OCI-LY3 (cell line): ENCODE data around the gene PCDHGB5.
A peak's percentile ranks its signal among the peaks of the same experiment; 100 is the strongest.
"Not testable (repeated sequence)": the region's sequence is repeated elsewhere in the genome, so short reads cannot be mapped to it uniquely, and the experiment has no call there.

ENCODE experiments used
- H2AFZ ChIP-seq: fragments of 200-600, 300-600 bp; shearing (Covaris generic); 2 replicates; pipeline ENCODE4 v1.6.0; 2014; ENCODE audit warnings: antibody characterized with exemption, low read depth, low read length
- H3K27ac ChIP-seq: fragments of 200-600, 300-600 bp; sonication (generic); 2 replicates; pipeline ENCODE4 v1.5.1; 2014; ENCODE audit warnings: mild to moderate bottlenecking, low read length, moderate library complexity, mixed read lengths
- H3K27me3 ChIP-seq: fragments of 200-600, 300-600 bp; sonication (generic); 2 replicates; pipeline ENCODE4 v1.6.1; 2014; ENCODE audit warnings: low read depth, low read length, mixed read lengths
- H3K36me3 ChIP-seq: fragments of 200-600, 300-600 bp; sonication (generic); replicated peaks from 2 replicates; pipeline ENCODE3; 2014; ENCODE audit warnings: low read depth, low read length, mixed read lengths
- H3K4me1 ChIP-seq: fragments of 300-600, 200-600 bp; sonication (generic); 2 replicates; pipeline ENCODE4 v1.6.1; 2014; ENCODE audit warnings: low read length, mixed read lengths
- H3K4me2 ChIP-seq: fragments of 200-600, 300-600 bp; sonication (generic); 2 replicates; pipeline ENCODE4 v1.6.1; 2014; ENCODE audit warnings: low read length, mixed read lengths
- H3K4me3 ChIP-seq: fragments of 300-600, 200-600 bp; sonication (generic); 2 replicates; pipeline ENCODE4 v1.5.1; 2014; ENCODE audit warnings: antibody characterized with exemption, mild to moderate bottlenecking, low read length, moderate library complexity
- H3K79me2 ChIP-seq: fragments of 300-600, 200-600 bp; shearing (Covaris generic); 2 replicates; pipeline ENCODE4 v1.6.1; 2014; ENCODE audit warnings: mild to moderate bottlenecking, low read length, mixed read lengths
- H3K9ac ChIP-seq: fragments of 300-600, 200-600 bp; shearing (Covaris generic); 2 replicates; pipeline ENCODE4 v1.6.0; 2014; ENCODE audit warnings: mild to moderate bottlenecking, low read length, moderate library complexity
- H3K9me3 ChIP-seq: fragments of 200-600, 300-600 bp; shearing (Covaris generic); 2 replicates; pipeline ENCODE4 v1.6.1; 2014; ENCODE audit warnings: low read length, mixed read lengths; ENCODE audit not compliant: insufficient read depth
- H4K20me1 ChIP-seq: fragments of 200-600, 300-600 bp; sonication (generic); 2 replicates; pipeline ENCODE4 v1.6.1; 2016; ENCODE audit warnings: low read length, mixed read lengths; ENCODE audit not compliant: insufficient read depth
- EZH2phosphoT487 ChIP-seq: fragments of 200-600 bp; shearing (Covaris generic); IDR thresholded peaks from 2 replicates; pipeline ENCODE4 v1.6.1; 2018; ENCODE audit warnings: antibody characterized with exemption, mixed run types, low read depth
- TF ChIP-seq, protein P1 (sequence below): fragments of 200-600, 300-600 bp; sonication (generic); IDR thresholded peaks from 2 replicates; pipeline ENCODE4 v1.5.1; 2014; ENCODE audit warnings: antibody characterized with exemption, low read length, low read depth

Gene PCDHGB5

GRCh38 chr5:141407790-141408505 is 10.2 kb downstream of the PCDHGB5 start, which contains the start of gene PCDHGB6:
TSS of gene PCDHGB6 (plus strand) at chr5:141408021. CDS start at chr5:141408203, 182 bp downstream.
- not testable (repeated sequence) for H3K27me3 ChIP-seq, H3K27ac ChIP-seq, H3K4me2 ChIP-seq, H3K79me2 ChIP-seq, H3K4me1 ChIP-seq, H2AFZ ChIP-seq, H3K4me3 ChIP-seq, H3K9ac ChIP-seq, H4K20me1 ChIP-seq, H3K36me3 ChIP-seq, H3K9me3 ChIP-seq
- TF ChIP-seq, protein P1, sequence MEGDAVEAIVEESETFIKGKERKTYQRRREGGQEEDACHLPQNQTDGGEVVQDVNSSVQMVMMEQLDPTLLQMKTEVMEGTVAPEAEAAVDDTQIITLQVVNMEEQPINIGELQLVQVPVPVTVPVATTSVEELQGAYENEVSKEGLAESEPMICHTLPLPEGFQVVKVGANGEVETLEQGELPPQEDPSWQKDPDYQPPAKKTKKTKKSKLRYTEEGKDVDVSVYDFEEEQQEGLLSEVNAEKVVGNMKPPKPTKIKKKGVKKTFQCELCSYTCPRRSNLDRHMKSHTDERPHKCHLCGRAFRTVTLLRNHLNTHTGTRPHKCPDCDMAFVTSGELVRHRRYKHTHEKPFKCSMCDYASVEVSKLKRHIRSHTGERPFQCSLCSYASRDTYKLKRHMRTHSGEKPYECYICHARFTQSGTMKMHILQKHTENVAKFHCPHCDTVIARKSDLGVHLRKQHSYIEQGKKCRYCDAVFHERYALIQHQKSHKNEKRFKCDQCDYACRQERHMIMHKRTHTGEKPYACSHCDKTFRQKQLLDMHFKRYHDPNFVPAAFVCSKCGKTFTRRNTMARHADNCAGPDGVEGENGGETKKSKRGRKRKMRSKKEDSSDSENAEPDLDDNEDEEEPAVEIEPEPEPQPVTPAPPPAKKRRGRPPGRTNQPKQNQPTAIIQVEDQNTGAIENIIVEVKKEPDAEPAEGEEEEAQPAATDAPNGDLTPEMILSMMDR: peak; percentile 24; the same call in 1 of the 2 replicates

DNA sequence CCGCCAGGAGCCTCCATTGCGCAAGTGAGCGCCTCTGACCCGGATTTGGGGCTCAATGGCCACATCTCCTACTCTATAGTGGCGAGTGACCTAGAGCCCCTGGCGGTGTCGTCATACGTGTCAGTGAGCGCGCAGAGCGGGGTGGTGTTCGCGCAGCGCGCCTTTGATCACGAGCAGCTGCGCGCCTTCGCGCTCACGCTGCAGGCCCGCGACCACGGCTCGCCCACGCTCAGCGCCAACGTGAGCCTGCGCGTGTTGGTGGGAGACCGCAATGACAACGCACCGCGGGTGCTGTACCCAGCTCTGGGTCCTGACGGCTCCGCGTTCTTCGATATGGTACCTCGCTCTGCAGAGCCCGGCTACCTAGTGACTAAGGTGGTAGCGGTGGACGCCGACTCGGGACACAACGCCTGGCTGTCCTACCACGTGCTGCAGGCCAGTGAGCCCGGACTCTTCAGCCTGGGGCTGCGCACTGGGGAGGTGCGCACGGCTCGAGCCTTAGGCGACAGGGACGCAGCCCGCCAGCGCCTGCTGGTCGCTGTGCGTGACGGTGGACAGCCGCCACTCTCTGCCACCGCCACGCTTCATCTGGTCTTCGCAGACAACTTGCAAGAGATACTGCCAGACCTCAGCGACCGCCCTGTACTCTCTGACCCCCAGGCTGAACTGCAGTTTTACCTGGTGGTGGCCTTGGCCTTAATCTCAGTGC is 12.0 kb downstream of the PCDHGB5 start:
- H3K9me3 ChIP-seq: no peaks in the 10 kb centered on the region
- no peaks in the 10 kb centered on the region for H3K36me3 ChIP-seq
- no peak overlapping the region for H3K4me2 ChIP-seq
- H2AFZ ChIP-seq: no peak overlapping the region
- H3K27me3 ChIP-seq: no peaks in the 10 kb centered on the region
- no peaks in the 10 kb centered on the region for H3K79me2 ChIP-seq
- no peak overlapping the region for H3K9ac ChIP-seq
- TF ChIP-seq, protein P1: no peak
- no peak for TF ChIP-seq EZH2phosphoT487
- H3K4me1 ChIP-seq: no peaks in the 10 kb centered on the region
- no peak overlapping the region for H3K27ac ChIP-seq
- H3K4me3 ChIP-seq: no peak overlapping the region
- no peaks in the 10 kb centered on the region for H4K20me1 ChIP-seq

DNA sequence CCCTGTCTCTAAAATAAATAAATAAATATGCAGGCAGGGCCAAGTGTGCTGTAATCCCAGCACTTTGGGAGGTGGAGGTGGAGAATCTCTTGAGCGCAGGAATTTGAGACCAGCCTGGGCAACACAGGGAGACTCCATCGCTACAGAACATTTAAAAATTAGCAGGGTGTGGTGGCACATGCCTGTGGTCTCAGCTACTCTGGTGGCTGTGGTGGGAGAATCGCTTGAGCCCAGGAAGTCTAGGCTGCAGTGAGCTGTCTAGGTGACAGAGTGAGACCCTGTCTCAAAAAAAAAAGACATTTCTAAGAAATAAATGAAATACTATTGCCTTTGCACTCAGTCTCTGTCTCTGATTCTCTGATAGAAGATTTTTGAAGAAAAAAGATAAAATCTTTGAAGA is 13.8 kb downstream of the PCDHGB5 start:
- Histone ChIP-seq H3K27me3 (no peaks in the 10 kb centered on the region), H3K9ac (no peak overlapping the region), H2AFZ (no peak overlapping the region), H3K9me3 (no peaks in the 10 kb centered on the region), H3K4me1 (no peaks in the 10 kb centered on the region), H4K20me1 (no peaks in the 10 kb centered on the region), H3K36me3 (no peaks in the 10 kb centered on the region), H3K4me3 (no peak overlapping the region), H3K27ac (no peak overlapping the region), H3K4me2 (no peak overlapping the region), H3K79me2 (no peaks in the 10 kb centered on the region)
- TF ChIP-seq, protein P1: no peak
- TF ChIP-seq EZH2phosphoT487: no peak

DNA sequence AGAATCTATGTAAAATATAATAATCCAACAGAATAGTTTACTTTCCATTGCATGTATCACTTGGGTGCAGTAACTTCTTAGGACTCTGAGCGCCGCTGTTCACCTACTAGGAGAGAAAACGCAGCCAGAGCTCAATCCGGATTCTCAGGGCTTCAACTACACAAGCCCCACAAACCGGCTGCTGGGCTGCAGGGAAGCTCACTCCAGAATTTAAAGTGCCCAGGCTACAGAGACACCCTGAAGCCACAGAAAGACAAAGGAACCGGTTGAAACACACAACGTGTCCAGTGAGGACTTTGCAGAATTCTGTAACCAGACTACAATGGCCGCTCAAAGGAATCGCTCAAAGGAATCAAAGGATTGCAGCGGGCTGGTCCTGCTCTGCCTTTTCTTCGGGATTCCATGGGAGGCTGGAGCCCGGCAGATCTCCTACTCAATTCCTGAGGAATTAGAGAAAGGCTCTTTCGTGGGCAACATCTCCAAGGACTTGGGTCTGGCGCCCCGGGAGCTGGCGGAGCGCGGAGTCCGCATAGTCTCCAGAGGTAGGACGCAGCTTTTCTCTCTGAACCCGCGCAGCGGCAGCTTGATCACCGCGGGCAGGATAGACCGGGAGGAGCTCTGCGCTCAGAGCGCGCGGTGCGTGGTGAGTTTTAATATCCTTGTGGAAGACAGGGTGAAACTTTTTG is 15.2 kb downstream of the PCDHGB5 start, which contains the start of gene PCDHGA10:
TSS of gene PCDHGA10 (plus strand) at position 134 of the 686 bp plus-strand sequence. CDS start at position 323, 189 bp downstream.
- no peak within 1 kb of the TSS for H3K27ac ChIP-seq
- H3K9ac ChIP-seq: peak within 1 kb of the TSS; percentile 59
- no peaks in the 10 kb centered on the region for H3K27me3 ChIP-seq
- H3K4me2 ChIP-seq: peak within 1 kb of the TSS; percentile 83
- H4K20me1 ChIP-seq: no peaks in the 10 kb centered on the region
- TF ChIP-seq, protein P1: peak; percentile 66
- no peak for TF ChIP-seq EZH2phosphoT487
- H3K4me1 ChIP-seq: no peaks in the 10 kb centered on the region
- peak within 1 kb of the TSS; percentile 89 for H3K4me3 ChIP-seq
- no peaks in the 10 kb centered on the region for H3K36me3 ChIP-seq
- no peaks in the 10 kb centered on the region for H3K9me3 ChIP-seq
- H2AFZ ChIP-seq: peak within 1 kb of the TSS; percentile 97
- H3K79me2 ChIP-seq: no peaks in the 10 kb centered on the region
